HUES48 (cell line): ENCODE measurements around the gene NCOA1.

ENCODE experiments used
- H3K27ac ChIP-seq: one replicate; pipeline ENCODE4 v1.7.0; 2013; ENCODE audit warnings: low read depth, low read length, inconsistent platforms
- H3K27me3 ChIP-seq: 2 replicates; pipeline ENCODE4 v1.6.1; 2013; ENCODE audit warnings: mild to moderate bottlenecking, low read length; ENCODE audit not compliant: control insufficient read depth, insufficient read depth
- H3K36me3 ChIP-seq: 2 replicates; pipeline ENCODE4 v1.6.1; 2013; ENCODE audit warnings: low read length; ENCODE audit not compliant: control insufficient read depth, insufficient read depth
- H3K4me1 ChIP-seq: 2 replicates; pipeline ENCODE4 v1.6.1; 2013; ENCODE audit warnings: mild to moderate bottlenecking, low read length; ENCODE audit not compliant: control insufficient read depth, insufficient read depth
- H3K4me3 ChIP-seq: 2 replicates; pipeline ENCODE4 v1.5.1; 2013; ENCODE audit warnings: mild to moderate bottlenecking, low read depth, low read length
- H3K9ac ChIP-seq: 2 replicates; pipeline ENCODE4 v1.6.1; 2013; ENCODE audit warnings: mild to moderate bottlenecking, low read depth, low read length, moderate library complexity
- H3K9me3 ChIP-seq: 2 replicates; pipeline ENCODE4 v1.6.1; 2013; ENCODE audit warnings: low read length; ENCODE audit not compliant: control insufficient read depth, insufficient read depth

The NCOA1 gene

DNA sequence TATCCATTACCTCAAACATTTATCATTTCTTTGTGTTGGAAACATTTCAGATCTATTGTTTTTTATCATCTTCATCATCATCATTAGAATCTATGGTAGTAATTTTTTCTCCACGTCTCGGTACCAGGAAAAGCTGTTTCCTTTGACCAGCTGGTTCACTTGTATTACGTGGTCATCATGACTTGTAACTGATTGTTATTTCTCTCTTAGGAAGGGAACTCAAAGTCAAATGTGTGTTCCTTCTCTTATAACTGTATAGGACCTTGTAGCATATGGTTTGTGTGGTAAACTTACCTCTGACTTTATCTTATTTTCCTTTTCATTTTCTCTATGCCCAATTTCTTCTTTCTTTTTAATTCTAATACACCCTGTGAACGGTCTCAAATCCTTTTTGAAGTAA, 16.5 kb downstream of the NCOA1 start:
- no peaks in the 10 kb centered on the region for H3K36me3 ChIP-seq
- H3K9me3 ChIP-seq: no peaks in the 10 kb centered on the region
- no peaks in the 10 kb centered on the region for H3K27me3 ChIP-seq
- H3K27ac ChIP-seq: no peak overlapping the region
- no peak overlapping the region for H3K9ac ChIP-seq
- 0 out of 2 replicates have a peak, but pooled peaks cover 4% of the 10 kb centered on the region for H3K4me1 ChIP-seq
- H3K4me3 ChIP-seq: no peak overlapping the region

DNA sequence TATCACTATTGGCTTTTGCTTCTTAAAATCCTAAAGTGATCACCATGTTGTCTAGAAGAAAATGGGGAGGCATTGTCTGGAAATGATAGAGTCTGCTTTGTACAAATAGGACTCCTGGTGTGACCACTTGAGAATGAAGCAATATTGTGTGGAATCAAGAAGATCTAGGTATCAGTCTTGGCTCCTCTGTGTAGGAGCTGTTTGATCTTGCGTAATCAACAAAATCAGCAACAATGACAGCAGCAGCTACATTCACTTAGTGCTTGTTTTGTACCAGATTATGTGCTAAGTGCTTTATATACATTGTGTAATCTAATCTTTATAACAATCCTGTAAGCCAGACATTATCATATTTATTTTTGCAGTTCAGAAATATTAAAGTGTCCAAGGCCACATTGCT, 17.8 kb downstream of the NCOA1 start:
- no peaks in the 10 kb centered on the region for H3K36me3 ChIP-seq
- H3K9ac ChIP-seq: no peak overlapping the region
- no peaks in the 10 kb centered on the region for H3K27me3 ChIP-seq
- 0 out of 2 replicates have a peak, but pooled peaks cover 4% of the 10 kb centered on the region for H3K4me1 ChIP-seq
- no peak overlapping the region for H3K27ac ChIP-seq
- no peaks in the 10 kb centered on the region for H3K9me3 ChIP-seq
- no peak overlapping the region for H3K4me3 ChIP-seq

DNA sequence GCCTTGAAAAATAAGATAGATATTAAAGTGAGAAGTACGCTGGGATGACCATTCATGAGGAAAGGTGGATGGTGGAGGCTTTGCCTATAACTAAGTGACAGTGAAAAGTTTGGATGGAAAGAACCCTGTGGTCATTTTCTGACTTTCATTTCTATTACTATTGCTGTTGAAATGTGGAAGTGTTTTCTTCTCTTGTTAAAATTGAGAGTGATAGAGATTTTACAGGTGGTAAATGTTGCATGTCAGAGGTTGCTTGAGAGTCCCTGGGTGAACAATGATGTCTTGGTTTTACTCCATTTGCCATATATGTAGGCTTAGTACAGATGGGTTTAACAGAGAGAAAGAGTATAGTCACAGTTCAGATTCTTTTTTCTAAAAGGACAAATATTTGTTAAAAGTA, 18.4 kb downstream of the NCOA1 start:
- H3K4me3 ChIP-seq: no peak overlapping the region
- H3K9me3 ChIP-seq: no peaks in the 10 kb centered on the region
- no peaks in the 10 kb centered on the region for H3K27me3 ChIP-seq
- H3K9ac ChIP-seq: no peak overlapping the region
- 0 out of 2 replicates have a peak, but pooled peaks cover 4% of the 10 kb centered on the region for H3K4me1 ChIP-seq
- H3K27ac ChIP-seq: no peak overlapping the region
- no peaks in the 10 kb centered on the region for H3K36me3 ChIP-seq

DNA sequence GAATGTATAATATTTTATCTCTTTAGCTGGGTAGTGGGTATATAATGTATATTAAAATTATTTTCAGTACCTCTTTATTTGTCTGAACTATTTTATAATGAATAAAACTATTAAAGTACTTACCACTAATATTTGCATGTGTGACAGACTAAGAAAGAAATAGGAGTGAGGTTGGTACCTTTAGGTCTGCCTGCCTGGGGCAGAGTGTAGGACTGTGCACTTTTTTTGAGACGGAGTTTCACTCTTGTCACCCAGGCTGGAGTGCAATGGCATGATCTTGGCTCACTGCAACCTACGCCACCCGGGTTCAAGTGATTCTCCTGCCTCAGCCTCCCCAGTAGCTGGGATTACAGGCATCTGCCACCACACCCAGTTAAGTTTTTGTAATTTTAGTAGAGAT, 18.8 kb downstream of the NCOA1 start:
- H3K9me3 ChIP-seq: no peaks in the 10 kb centered on the region
- H3K9ac ChIP-seq: no peak overlapping the region
- no peaks in the 10 kb centered on the region for H3K27me3 ChIP-seq
- H3K27ac ChIP-seq: no peak overlapping the region
- H3K4me3 ChIP-seq: no peak overlapping the region
- H3K36me3 ChIP-seq: no peaks in the 10 kb centered on the region
- 0 out of 2 replicates have a peak, but pooled peaks cover 4% of the 10 kb centered on the region for H3K4me1 ChIP-seq

DNA sequence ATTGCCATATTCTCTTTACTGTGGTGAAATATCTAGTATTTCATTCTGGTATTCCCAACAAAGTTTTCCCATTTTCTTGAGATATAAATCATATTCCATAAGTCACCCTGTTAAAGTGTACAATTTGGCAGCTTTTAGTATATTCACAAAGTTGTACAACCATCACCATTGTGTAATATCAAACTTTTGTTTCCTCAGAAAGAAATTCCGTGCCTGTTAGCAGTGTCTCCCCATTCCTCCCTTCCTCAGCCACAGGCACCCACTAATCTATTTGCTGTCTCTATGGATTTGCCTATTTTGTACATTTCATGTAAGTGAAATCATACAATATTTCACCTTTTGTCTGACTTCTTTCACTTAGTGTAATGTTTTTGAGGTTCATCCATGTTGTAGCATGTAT, 19.7 kb downstream of the NCOA1 start:
- no peaks in the 10 kb centered on the region for H3K27me3 ChIP-seq
- H3K4me1 ChIP-seq: 0 out of 2 replicates have a peak, but pooled peaks cover 4% of the 10 kb centered on the region
- H3K9me3 ChIP-seq: no peaks in the 10 kb centered on the region
- H3K9ac ChIP-seq: no peak overlapping the region
- no peak overlapping the region for H3K4me3 ChIP-seq
- no peak overlapping the region for H3K27ac ChIP-seq
- H3K36me3 ChIP-seq: no peaks in the 10 kb centered on the region

DNA sequence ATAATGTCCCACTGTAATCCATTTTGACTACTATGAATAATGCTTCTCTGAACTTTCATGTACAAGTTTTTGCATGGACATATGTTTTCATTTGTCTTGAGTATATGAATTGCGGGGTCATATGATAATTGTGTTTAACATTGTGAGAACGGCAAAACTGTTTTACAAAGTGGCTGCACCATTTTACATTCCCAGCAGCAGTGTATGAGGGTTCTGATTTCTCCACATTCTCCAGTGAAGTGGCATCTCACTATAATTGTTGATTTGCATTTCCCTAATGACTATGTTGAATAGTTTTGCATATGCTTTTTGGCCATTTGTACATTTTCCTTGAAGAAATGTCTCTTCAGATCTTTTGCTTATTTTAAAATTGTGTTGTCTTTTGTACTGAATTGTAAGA, 20.1 kb downstream of the NCOA1 start:
- Histone ChIP-seq H3K9me3 (no peaks in the 10 kb centered on the region), H3K27ac (no peak overlapping the region)

DNA sequence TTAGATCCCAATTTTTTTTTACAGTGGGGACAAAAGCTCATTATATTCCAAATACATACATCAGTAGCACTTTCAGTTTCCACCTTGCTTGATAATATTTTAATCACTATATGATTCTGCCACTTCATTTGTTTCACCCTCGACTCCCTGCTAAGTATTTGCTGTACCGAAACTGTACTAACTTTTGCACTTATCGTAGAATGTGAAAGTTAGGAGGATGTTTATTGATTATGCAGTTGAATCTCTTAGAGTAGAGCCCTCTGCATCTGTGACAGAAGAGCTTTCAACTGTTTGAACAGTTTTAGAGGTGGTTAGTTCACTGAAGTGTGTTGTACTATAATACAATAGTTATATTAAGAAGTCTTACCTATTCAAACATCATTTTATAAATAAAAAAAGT, 20.8 kb downstream of the NCOA1 start:
- no peaks in the 10 kb centered on the region for H3K9me3 ChIP-seq
- no peaks in the 10 kb centered on the region for H3K27me3 ChIP-seq
- no peak overlapping the region for H3K9ac ChIP-seq
- H3K27ac ChIP-seq: no peak overlapping the region
- H3K36me3 ChIP-seq: no peaks in the 10 kb centered on the region
- H3K4me3 ChIP-seq: no peak overlapping the region
- 0 out of 2 replicates have a peak, but pooled peaks cover 4% of the 10 kb centered on the region for H3K4me1 ChIP-seq

More for the DNA sequence above, 20.1 kb downstream of the NCOA1 start:
- Histone ChIP-seq H3K27me3 (no peaks in the 10 kb centered on the region), H3K36me3 (no peaks in the 10 kb centered on the region), H3K9ac (no peak overlapping the region), H3K4me3 (no peak overlapping the region), H3K4me1 (0 out of 2 replicates have a peak, but pooled peaks cover 4% of the 10 kb centered on the region)

DNA sequence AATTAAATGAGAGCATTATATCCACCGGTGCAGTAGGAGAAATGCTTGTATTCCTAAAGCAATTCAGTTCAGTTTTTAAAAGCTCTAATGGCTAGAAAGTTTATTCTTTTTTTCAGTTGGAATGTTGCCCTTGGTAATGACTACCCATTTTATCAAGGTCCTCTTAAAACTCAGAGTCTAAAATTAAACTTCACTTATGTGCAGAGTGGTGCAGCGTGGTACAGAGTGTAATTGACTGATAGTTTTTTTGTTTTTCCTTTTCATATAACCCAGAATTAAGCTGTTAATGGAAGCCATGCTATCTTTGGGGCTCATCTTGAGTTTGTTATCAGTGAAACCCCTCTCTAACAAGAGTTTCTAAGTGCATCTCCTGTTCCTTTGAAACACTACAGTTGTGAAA, 21.4 kb downstream of the NCOA1 start:
- H3K27ac ChIP-seq: no peak overlapping the region
- no peak overlapping the region for H3K9ac ChIP-seq
- no peaks in the 10 kb centered on the region for H3K27me3 ChIP-seq

DNA sequence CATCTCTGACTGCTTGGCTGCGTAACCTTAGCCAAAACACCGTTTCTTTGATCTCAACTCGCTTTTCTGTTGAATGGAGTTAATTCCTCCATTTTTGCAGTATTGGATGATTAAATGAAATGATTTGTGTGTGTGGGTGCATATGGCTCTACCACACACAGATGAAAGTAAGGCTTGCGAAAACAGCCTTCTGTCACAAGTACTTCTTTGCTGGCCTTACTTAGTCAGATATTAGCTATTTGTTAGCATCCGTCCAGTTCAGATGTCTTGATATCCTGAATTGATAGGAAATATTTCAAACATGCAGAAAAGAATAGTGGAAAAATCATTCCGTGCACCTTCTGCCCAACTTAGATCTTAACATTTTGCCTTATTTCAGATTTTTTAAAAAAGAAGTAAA, 21.8 kb downstream of the NCOA1 start:
- 0 out of 2 replicates have a peak, but pooled peaks cover 4% of the 10 kb centered on the region for H3K4me1 ChIP-seq
- H3K27me3 ChIP-seq: no peaks in the 10 kb centered on the region
- H3K27ac ChIP-seq: no peak overlapping the region
- H3K9ac ChIP-seq: no peak overlapping the region
- no peak overlapping the region for H3K4me3 ChIP-seq
- H3K9me3 ChIP-seq: no peaks in the 10 kb centered on the region
- no peaks in the 10 kb centered on the region for H3K36me3 ChIP-seq

More for the DNA sequence above, 21.4 kb downstream of the NCOA1 start:
- Histone ChIP-seq H3K9me3 (no peaks in the 10 kb centered on the region), H3K4me1 (0 out of 2 replicates have a peak, but pooled peaks cover 4% of the 10 kb centered on the region), H3K36me3 (no peaks in the 10 kb centered on the region), H3K4me3 (no peak overlapping the region)

DNA sequence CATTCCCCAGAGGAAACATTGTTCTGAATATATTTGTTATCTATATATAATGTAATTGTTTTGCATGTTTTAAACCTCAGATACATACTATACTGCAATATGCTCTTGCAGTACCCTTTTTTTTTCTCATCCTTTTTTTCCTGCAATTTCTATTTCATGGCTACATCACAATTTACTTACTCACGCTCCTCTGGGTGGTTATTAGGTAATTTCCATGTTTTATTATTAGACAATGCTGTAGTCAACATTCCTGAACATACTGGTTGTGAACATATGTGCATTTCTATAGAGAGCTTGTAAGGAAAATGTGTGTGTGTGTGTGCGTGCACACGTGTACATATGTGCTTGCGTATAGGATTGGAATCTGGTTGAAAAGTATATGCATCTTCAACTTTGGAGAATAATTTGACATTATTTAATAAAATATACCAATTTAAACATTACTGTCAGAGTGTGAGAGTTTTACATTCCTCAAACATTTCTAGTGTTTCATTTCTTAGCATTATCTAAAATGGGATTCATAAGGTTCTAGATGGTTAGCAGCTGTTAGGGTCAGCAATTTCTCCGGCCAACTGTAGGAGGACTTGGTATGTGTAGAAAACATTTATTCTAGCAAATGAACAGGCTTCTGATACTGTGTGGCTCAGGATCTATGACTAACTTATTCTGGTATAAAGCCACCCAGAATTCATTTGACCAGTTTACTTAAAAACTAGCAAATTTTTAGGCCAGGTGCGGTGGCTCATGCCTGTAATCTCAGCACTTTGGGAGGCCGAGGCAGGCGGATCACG, 22.4 kb downstream of the NCOA1 start:
- H3K9me3 ChIP-seq: no peaks in the 10 kb centered on the region
- H3K9ac ChIP-seq: no peak overlapping the region
- no peaks in the 10 kb centered on the region for H3K36me3 ChIP-seq
- 0 out of 2 replicates have a peak, but pooled peaks cover 4% of the 10 kb centered on the region for H3K4me1 ChIP-seq
- no peaks in the 10 kb centered on the region for H3K27me3 ChIP-seq
- no peak overlapping the region for H3K27ac ChIP-seq
- no peak overlapping the region for H3K4me3 ChIP-seq

DNA sequence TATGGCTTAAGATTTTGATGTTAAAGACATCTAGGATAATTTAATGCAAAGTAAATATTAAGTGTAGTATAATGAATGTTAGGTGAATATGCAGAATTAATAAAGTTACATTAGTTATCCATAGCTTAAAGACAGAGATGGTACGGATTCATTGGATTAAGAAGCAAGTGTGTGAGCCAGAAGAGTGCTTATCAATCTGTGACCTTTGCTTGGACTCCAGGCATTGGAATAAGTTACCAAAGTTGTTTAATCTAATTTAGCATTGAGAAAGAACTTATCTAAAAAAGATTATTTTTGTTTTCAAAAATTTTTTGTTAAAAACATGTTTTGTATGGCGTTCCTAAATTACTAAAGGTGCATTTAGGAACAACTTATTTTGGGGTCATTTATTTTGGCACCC, 23.8 kb downstream of the NCOA1 start:
- H3K27me3 ChIP-seq: no peaks in the 10 kb centered on the region
- no peaks in the 10 kb centered on the region for H3K9me3 ChIP-seq
- H3K4me1 ChIP-seq: no peaks in the 10 kb centered on the region
- H3K36me3 ChIP-seq: no peaks in the 10 kb centered on the region
- no peak overlapping the region for H3K27ac ChIP-seq
- no peak overlapping the region for H3K4me3 ChIP-seq
- no peak overlapping the region for H3K9ac ChIP-seq
